ENCODE results near the gene KDM4C.

KDM4C gene

DNA sequence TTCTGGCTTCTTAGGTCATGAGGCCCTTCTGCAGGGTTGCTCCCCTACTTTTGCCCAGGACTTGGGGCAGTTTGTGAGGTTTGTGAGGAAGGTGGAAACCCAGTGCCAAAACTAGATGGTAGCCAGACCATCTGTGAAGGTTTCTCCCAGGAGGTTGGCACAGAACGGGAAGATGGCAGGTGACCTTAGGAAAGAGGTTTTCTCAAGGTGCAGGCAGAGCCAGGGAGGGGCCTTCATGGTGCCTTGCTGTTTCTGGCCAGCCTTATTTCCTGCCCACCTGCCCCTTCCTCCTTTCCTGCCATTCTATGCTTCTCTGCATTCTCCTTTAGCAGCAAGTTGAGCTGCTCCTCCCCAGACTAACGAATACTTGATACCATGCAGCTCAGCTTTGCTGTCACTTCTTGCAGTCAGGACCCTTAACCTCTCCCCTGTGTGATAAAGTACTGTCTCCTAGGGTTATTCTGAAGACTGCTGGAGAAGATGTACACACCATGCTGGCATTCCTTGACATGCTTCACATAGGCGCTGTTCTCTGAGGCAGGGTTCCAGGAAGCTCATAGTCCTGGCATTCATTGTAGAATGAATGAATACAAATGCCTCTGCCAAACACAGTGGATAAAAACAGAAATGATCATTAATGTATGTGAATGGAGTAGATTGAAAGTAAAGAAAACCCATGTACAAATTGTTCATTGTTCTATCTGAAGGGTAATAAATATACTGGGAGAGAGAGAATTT is 154.3 kb downstream of the KDM4C start:
- H3K4me3 ChIP-seq (ENCODE audit: low read depth, low read length, poor library complexity, severe bottlenecking), result no peak overlapping the region
- no peak overlapping the region for H2AFZ ChIP-seq (ENCODE audit: low read length)
- H3K9ac ChIP-seq (ENCODE audit: low read length), result no peak overlapping the region
- TF ChIP-seq, protein P1, sequence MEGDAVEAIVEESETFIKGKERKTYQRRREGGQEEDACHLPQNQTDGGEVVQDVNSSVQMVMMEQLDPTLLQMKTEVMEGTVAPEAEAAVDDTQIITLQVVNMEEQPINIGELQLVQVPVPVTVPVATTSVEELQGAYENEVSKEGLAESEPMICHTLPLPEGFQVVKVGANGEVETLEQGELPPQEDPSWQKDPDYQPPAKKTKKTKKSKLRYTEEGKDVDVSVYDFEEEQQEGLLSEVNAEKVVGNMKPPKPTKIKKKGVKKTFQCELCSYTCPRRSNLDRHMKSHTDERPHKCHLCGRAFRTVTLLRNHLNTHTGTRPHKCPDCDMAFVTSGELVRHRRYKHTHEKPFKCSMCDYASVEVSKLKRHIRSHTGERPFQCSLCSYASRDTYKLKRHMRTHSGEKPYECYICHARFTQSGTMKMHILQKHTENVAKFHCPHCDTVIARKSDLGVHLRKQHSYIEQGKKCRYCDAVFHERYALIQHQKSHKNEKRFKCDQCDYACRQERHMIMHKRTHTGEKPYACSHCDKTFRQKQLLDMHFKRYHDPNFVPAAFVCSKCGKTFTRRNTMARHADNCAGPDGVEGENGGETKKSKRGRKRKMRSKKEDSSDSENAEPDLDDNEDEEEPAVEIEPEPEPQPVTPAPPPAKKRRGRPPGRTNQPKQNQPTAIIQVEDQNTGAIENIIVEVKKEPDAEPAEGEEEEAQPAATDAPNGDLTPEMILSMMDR (IDR thresholded peaks at IDR 0.05; ENCODE audit: low read length), result no peak
- no peaks in the 10 kb centered on the region for H3K9me3 ChIP-seq (ENCODE audit: low read length)
- no peak overlapping the region for H3K4me2 ChIP-seq (ENCODE audit: low read length)
- no peaks in the 10 kb centered on the region for H3K36me3 ChIP-seq (ENCODE audit: insufficient read depth, low read length)
- H4K20me1 ChIP-seq (ENCODE audit: insufficient read depth, low read length), result no peaks in the 10 kb centered on the region
- no peaks in the 10 kb centered on the region for H3F3A ChIP-seq (ENCODE audit: insufficient read depth, low read length)
- H3K27me3 ChIP-seq (ENCODE audit: insufficient read depth, low read length), result no peaks in the 10 kb centered on the region
- H3K79me2 ChIP-seq (ENCODE audit: insufficient read depth, low read length), result no peaks in the 10 kb centered on the region
- H3K9me2 ChIP-seq (ENCODE audit: low read depth, low read length), result no peaks in the 10 kb centered on the region
- no peak overlapping the region for H3K27ac ChIP-seq (ENCODE audit: low read depth, low read length, poor library complexity, severe bottlenecking)
- H3K4me1 ChIP-seq (ENCODE audit: insufficient read depth, low read length, severe bottlenecking), result no peaks in the 10 kb centered on the region

DNA sequence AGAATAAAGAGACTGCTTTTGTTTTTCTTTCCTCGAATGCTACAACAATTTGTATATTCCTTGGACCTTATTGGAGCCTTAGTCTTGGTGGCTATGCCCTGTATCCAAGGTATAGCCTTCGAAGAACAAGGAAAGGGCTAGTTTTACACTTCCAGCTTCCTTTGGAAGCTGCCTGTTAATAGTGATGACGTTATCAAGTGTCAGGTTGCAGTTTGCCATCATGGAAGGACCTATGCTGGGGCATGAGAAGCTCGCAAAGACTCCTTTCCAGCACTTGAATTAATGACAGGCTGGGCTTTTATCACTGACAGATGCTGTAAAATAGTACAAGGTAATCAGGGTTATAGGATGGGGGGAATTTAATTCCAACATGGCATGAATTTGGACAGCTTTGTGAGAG is 157.9 kb downstream of the KDM4C start:
- Histone ChIP-seq H3K4me2 (ENCODE audit: low read length) (no peak overlapping the region), H3K9ac (ENCODE audit: low read length) (no peak overlapping the region), H3K4me1 (ENCODE audit: insufficient read depth, low read length, severe bottlenecking) (peaks cover 3% of the 10 kb centered on the region), H3K4me3 (ENCODE audit: low read depth, low read length, poor library complexity, severe bottlenecking) (no peak overlapping the region), H3K79me2 (ENCODE audit: insufficient read depth, low read length) (no peaks in the 10 kb centered on the region), H3K27me3 (ENCODE audit: insufficient read depth, low read length) (no peaks in the 10 kb centered on the region), H3K9me2 (ENCODE audit: low read depth, low read length) (no peaks in the 10 kb centered on the region), H4K20me1 (ENCODE audit: insufficient read depth, low read length) (no peaks in the 10 kb centered on the region), H3F3A (ENCODE audit: insufficient read depth, low read length) (no peaks in the 10 kb centered on the region), H3K27ac (ENCODE audit: low read depth, low read length, poor library complexity, severe bottlenecking) (no peak overlapping the region), H2AFZ (ENCODE audit: low read length) (no peak overlapping the region), H3K9me3 (ENCODE audit: low read length) (no peaks in the 10 kb centered on the region), H3K36me3 (ENCODE audit: insufficient read depth, low read length) (0 out of 2 replicates have a peak, but pooled peaks cover 9% of the 10 kb centered on the region)
- TF ChIP-seq, protein P1 (IDR thresholded peaks at IDR 0.05; ENCODE audit: low read length), result no peak
- no peak for TF ChIP-seq EZH2 (IDR thresholded peaks at IDR 0.05; ENCODE audit: borderline replicate concordance, low read length)

GRCh38 chr9:6917162-6917561 is 159.4 kb downstream of the KDM4C start:
- no peak for TF ChIP-seq EZH2 (IDR thresholded peaks at IDR 0.05; ENCODE audit: borderline replicate concordance, low read length)
- TF ChIP-seq, protein P1 (IDR thresholded peaks at IDR 0.05; ENCODE audit: low read length), result no peak
- Histone ChIP-seq H3K4me3 (ENCODE audit: low read depth, low read length, poor library complexity, severe bottlenecking) (no peak overlapping the region), H3K36me3 (ENCODE audit: insufficient read depth, low read length) (peaks cover 17% of the 10 kb centered on the region; the same call in 1 of the 2 replicates), H3K27me3 (ENCODE audit: insufficient read depth, low read length) (no peaks in the 10 kb centered on the region), H4K20me1 (ENCODE audit: insufficient read depth, low read length) (no peaks in the 10 kb centered on the region), H2AFZ (ENCODE audit: low read length) (no peak overlapping the region), H3F3A (ENCODE audit: insufficient read depth, low read length) (no peaks in the 10 kb centered on the region), H3K4me1 (ENCODE audit: insufficient read depth, low read length, severe bottlenecking) (peaks cover 5% of the 10 kb centered on the region), H3K27ac (ENCODE audit: low read depth, low read length, poor library complexity, severe bottlenecking) (no peak overlapping the region), H3K4me2 (ENCODE audit: low read length) (no peak overlapping the region), H3K79me2 (ENCODE audit: insufficient read depth, low read length) (no peaks in the 10 kb centered on the region), H3K9me2 (ENCODE audit: low read depth, low read length) (no peaks in the 10 kb centered on the region), H3K9ac (ENCODE audit: low read length) (no peak overlapping the region), H3K9me3 (ENCODE audit: low read length) (no peaks in the 10 kb centered on the region)
